SJSA1 (cell line): ENCODE data around the gene ELAC2. TPM values are rescaled to one million over a fixed set of nuclear protein-coding genes. Genes with fewer than 3 reads are reported as not detected.
"Not testable (repeated sequence)": the region's sequence is repeated elsewhere in the genome, so short reads cannot be mapped to it uniquely, and the experiment has no call there.

Experiments
- DNase-seq, 2 experiments: peaks; one replicate each; pipeline ENCODE4 v3.0.0-alpha.2; 2015 to 2020; ENCODE audit warnings: low spot score in 2 of 2, low read depth in 1 of 2
- H3K27ac ChIP-seq: fragments of 250-450 bp; sonication (Bioruptor Pico); 2 replicates; pipeline ENCODE4 v1.5.1; 2020; ENCODE audit warnings: mild to moderate bottlenecking, moderate library complexity
- H3K27me3 ChIP-seq: fragments of 250-450 bp; sonication (Bioruptor Pico); replicated peaks from 2 replicates; pipeline ENCODE4 v1.5.1; 2020; ENCODE audit warnings: mild to moderate bottlenecking, moderate library complexity
- H3K36me3 ChIP-seq: fragments of 250-450 bp; sonication (Bioruptor Pico); 2 replicates; pipeline ENCODE4 v1.5.1; 2020; ENCODE audit warnings: mild to moderate bottlenecking
- H3K4me1 ChIP-seq: fragments of 250-450 bp; sonication (Bioruptor Pico); replicated peaks from 2 replicates; pipeline ENCODE4 v1.6.1; 2021; ENCODE audit warnings: mild to moderate bottlenecking
- H3K4me3 ChIP-seq: fragments of 250-450 bp; sonication (Bioruptor Pico); 2 replicates; pipeline ENCODE4 v1.5.1; 2020; ENCODE audit warnings: mild to moderate bottlenecking
- H3K9me3 ChIP-seq: fragments of 250-450 bp; sonication (Bioruptor Pico); replicated peaks from 2 replicates; pipeline ENCODE4 v1.5.1; 2020; ENCODE audit warnings: mild to moderate bottlenecking
- total RNA-seq: library from RNA; depleted of rRNA; stranded (reverse); fragments of >200 nt; shearing (Covaris generic); gene quantifications from 2 replicates; pipeline ENCODE4 v1.2.3, GENCODE V29; 2014

ELAC2 gene
- total RNA-seq, 1 experiment from 2014 or later, result 55.7 TPM

- Histone ChIP-seq H3K36me3 (peaks cover 76% of the 10 kb centered on the region), H3K27ac (no peak overlapping the region), H3K4me1 (no peaks in the 10 kb centered on the region), H3K4me3 (no peak overlapping the region), H3K9me3 (no peaks in the 10 kb centered on the region), H3K27me3 (no peaks in the 10 kb centered on the region)
- DNase-seq, result no peak
These were observed 25.2 kb downstream of the ELAC2 start for GRCh38 chr17:12992676-12993075.

- Histone ChIP-seq H3K27ac (no peak overlapping the region), H3K4me3 (no peak overlapping the region), H3K4me1 (no peaks in the 10 kb centered on the region), H3K9me3 (no peaks in the 10 kb centered on the region), H3K27me3 (no peaks in the 10 kb centered on the region), H3K36me3 (peaks cover 61% of the 10 kb centered on the region)
- DNase-seq, result no peak
These were observed 26.9 kb downstream of the ELAC2 start for GRCh38 chr17:12990926-12991325.

- Histone ChIP-seq H3K27ac (no peak overlapping the region), H3K4me3 (no peak overlapping the region), H3K36me3 (peaks cover 54% of the 10 kb centered on the region), H3K9me3 (no peaks in the 10 kb centered on the region), H3K27me3 (no peaks in the 10 kb centered on the region), H3K4me1 (no peaks in the 10 kb centered on the region)
- no peak for DNase-seq
These were observed 27.6 kb downstream of the ELAC2 start for GRCh38 chr17:12990041-12990808.

- H3K36me3 ChIP-seq, result peaks cover 23% of the 10 kb centered on the region
- H3K9me3 ChIP-seq, result no peaks in the 10 kb centered on the region
- DNase-seq, result no peak
- no peaks in the 10 kb centered on the region for H3K27me3 ChIP-seq
- H3K27ac ChIP-seq, result no peak overlapping the region
- no peaks in the 10 kb centered on the region for H3K4me1 ChIP-seq
- H3K4me3 ChIP-seq, result no peak overlapping the region
These were observed 30.7 kb downstream of the ELAC2 start for GRCh38 chr17:12987120-12987519.

GRCh38 chr17:12985431-12986293 lies 32.2 kb downstream of the ELAC2 start:
- no peak for DNase-seq
- no peak overlapping the region for H3K27ac ChIP-seq
- H3K9me3 ChIP-seq, result no peaks in the 10 kb centered on the region
- H3K4me3 ChIP-seq, result no peak overlapping the region
- no peaks in the 10 kb centered on the region for H3K4me1 ChIP-seq
- peaks cover 10% of the 10 kb centered on the region; the same call in 1 of the 2 replicates for H3K36me3 ChIP-seq
- no peaks in the 10 kb centered on the region for H3K27me3 ChIP-seq

- Histone ChIP-seq H3K4me3 (no peak overlapping the region), H3K27ac (no peak overlapping the region)
- DNase-seq, result no peak
These were observed 33.6 kb downstream of the ELAC2 start for GRCh38 chr17:12983991-12984884.

GRCh38 chr17:12982224-12982623 lies 35.6 kb downstream of the ELAC2 start:
- no peak for DNase-seq
- no peak overlapping the region for H3K27ac ChIP-seq
- no peaks in the 10 kb centered on the region for H3K36me3 ChIP-seq
- H3K27me3 ChIP-seq, result no peaks in the 10 kb centered on the region
- H3K4me1 ChIP-seq, result no peaks in the 10 kb centered on the region
- no peaks in the 10 kb centered on the region for H3K9me3 ChIP-seq
- H3K4me3 ChIP-seq, result no peak overlapping the region

More at GRCh38 chr17:12983991-12984884, 33.6 kb downstream of the ELAC2 start:
- H3K27me3 ChIP-seq, result no peaks in the 10 kb centered on the region
- H3K9me3 ChIP-seq, result no peaks in the 10 kb centered on the region
- no peaks in the 10 kb centered on the region for H3K36me3 ChIP-seq
- H3K4me1 ChIP-seq, result no peaks in the 10 kb centered on the region

- Histone ChIP-seq H3K27ac (no peak overlapping the region), H3K4me3 (no peak overlapping the region), H3K9me3 (no peaks in the 10 kb centered on the region), H3K27me3 (no peaks in the 10 kb centered on the region), H3K36me3 (no peaks in the 10 kb centered on the region), H3K4me1 (no peaks in the 10 kb centered on the region)
- DNase-seq, result no peak
These were observed 37.9 kb downstream of the ELAC2 start for GRCh38 chr17:12979826-12980500.

GRCh38 chr17:12979246-12979645 lies 38.6 kb downstream of the ELAC2 start:
- DNase-seq, result no peak
- peaks cover under 1% of the 10 kb centered on the region for H3K4me1 ChIP-seq
- H3K9me3 ChIP-seq, result no peaks in the 10 kb centered on the region
- no peaks in the 10 kb centered on the region for H3K27me3 ChIP-seq
- H3K4me3 ChIP-seq, result no peak overlapping the region
- no peaks in the 10 kb centered on the region for H3K36me3 ChIP-seq
- no peak overlapping the region for H3K27ac ChIP-seq

GRCh38 chr17:12978787-12979186 lies 39.0 kb downstream of the ELAC2 start:
- H3K9me3 ChIP-seq, result not testable (repeated sequence)

GRCh38 chr17:12977008-12977751 lies 40.6 kb downstream of the ELAC2 start:
- no peak for DNase-seq
- peaks cover 8% of the 10 kb centered on the region for H3K4me1 ChIP-seq
- H3K4me3 ChIP-seq, result no peak overlapping the region

More at GRCh38 chr17:12978787-12979186, 39.0 kb downstream of the ELAC2 start:
- not testable (repeated sequence) for H3K36me3 ChIP-seq, H3K27me3 ChIP-seq, H3K4me3 ChIP-seq, H3K27ac ChIP-seq, DNase-seq, H3K4me1 ChIP-seq

GRCh38 chr17:12974005-12974531 lies 43.8 kb downstream of the ELAC2 start:
- no peak overlapping the region for H3K27ac ChIP-seq
- H3K9me3 ChIP-seq, result no peaks in the 10 kb centered on the region
- H3K4me1 ChIP-seq, result peaks cover 8% of the 10 kb centered on the region
- H3K36me3 ChIP-seq, result no peaks in the 10 kb centered on the region
- DNase-seq, result no peak
- no peaks in the 10 kb centered on the region for H3K27me3 ChIP-seq
- H3K4me3 ChIP-seq, result peak overlapping the region; percentile 21

More at GRCh38 chr17:12977008-12977751, 40.6 kb downstream of the ELAC2 start:
- Histone ChIP-seq H3K9me3 (no peaks in the 10 kb centered on the region), H3K27ac (no peak overlapping the region), H3K36me3 (no peaks in the 10 kb centered on the region), H3K27me3 (no peaks in the 10 kb centered on the region)
